B cell (primary cell): ENCODE measurements around the gene DGKA. TPM values are rescaled to one million over a fixed set of nuclear protein-coding genes. Genes with fewer than 3 reads are reported as not detected.

Experiments used
- ATAC-seq: fragments of 200-7000 bp; cut with Tn5 transposase; one replicate; pipeline ENCODE4 v1.10.0; 2021; ENCODE audit warnings: low read depth, mild to moderate bottlenecking, moderate number of reproducible peaks, moderate library complexity
- CTCF ChIA-PET: fragments of 350-600 bp; sonication (Branson Sonifier 250); formaldehyde crosslinking; loops from one replicate; lab custom pipeline; 2021; ENCODE audit warnings: antibody characterized with exemption, inconsistent platforms; lab: Charles Lee
- POLR2A ChIA-PET: fragments of 350-600 bp; sonication (Branson Sonifier 250); formaldehyde crosslinking; loops from one replicate; lab custom pipeline; 2021; ENCODE audit warnings: antibody characterized with exemption; lab: Charles Lee
- DNase-seq: peaks from one replicate; pipeline ENCODE4 v3.0.0; 2013
- H2AFZ ChIP-seq: 2 replicates; pipeline ENCODE4 v1.6.1; 2012; ENCODE audit warnings: mild to moderate bottlenecking, low read depth, low read length; ENCODE audit not compliant: insufficient read depth, poor library complexity, severe bottlenecking
- H3K27ac ChIP-seq, 2 donors: 1 replicate in 1 of 2; 2 replicates in 1 of 2; pipeline ENCODE4 v1.5.1; 2012 to 2013; ENCODE audit warnings: low read length in 2 of 2, mild to moderate bottlenecking in 2 of 2, moderate library complexity in 1 of 2
- H3K27me3 ChIP-seq, 4 experiments: fragments of 200-600 bp in 1 of 4; sonication (generic) in 1 of 4; replicated peaks in 1 of 4; 1 replicate in 2 of 4; 2 replicates in 2 of 4; pipeline versions ENCODE4 v1.6.1 to v1.7.0; 2013 to 2016; ENCODE audit warnings: low read length in 3 of 4, mild to moderate bottlenecking in 2 of 4, mixed read lengths in 1 of 4, moderate library complexity in 1 of 4; ENCODE audit not compliant: insufficient read depth in 4 of 4, control insufficient read depth in 3 of 4; ENCODE audit errors: control extremely low read depth in 1 of 4
- H3K36me3 ChIP-seq, 2 experiments: replicated peaks in 1 of 2; 1 replicate in 1 of 2; 2 replicates in 1 of 2; pipeline versions ENCODE4 v1.6.1 to v1.7.1; 2013; ENCODE audit warnings: low read length in 1 of 2; ENCODE audit not compliant: insufficient read depth in 2 of 2, control insufficient read depth in 1 of 2; ENCODE audit errors: control extremely low read depth in 1 of 2, extremely low read depth in 1 of 2
- H3K4me1 ChIP-seq, 2 donors: fragments of 200-600 bp in 1 of 2; sonication (generic) in 1 of 2; 1 replicate in 1 of 2; 2 replicates in 1 of 2; pipeline versions ENCODE4 v1.5.1 to v1.6.1; 2013 to 2017; ENCODE audit warnings: low read length in 2 of 2; ENCODE audit not compliant: control insufficient read depth in 2 of 2, insufficient read depth in 2 of 2
- H3K4me2 ChIP-seq: replicated peaks from 2 replicates; pipeline ENCODE3; 2012; ENCODE audit warnings: mild to moderate bottlenecking, low read depth, low read length; ENCODE audit not compliant: poor library complexity, severe bottlenecking
- H3K4me3 ChIP-seq, 5 experiments: fragments of 200-600 bp in 1 of 5; sonication (generic) in 1 of 5; 1 replicate in 3 of 5; 2 replicates in 2 of 5; pipeline versions ENCODE4 v1.5.1 to v1.7.0; 2011 to 2016; ENCODE audit warnings: low read length in 4 of 5, mild to moderate bottlenecking in 4 of 5, low read depth in 2 of 5, control low read depth in 1 of 5, moderate library complexity in 1 of 5; ENCODE audit not compliant: insufficient read depth in 1 of 5; ENCODE audit errors: control extremely low read depth in 1 of 5, extremely low read depth in 1 of 5
- H3K79me2 ChIP-seq: fragments of 200-600 bp; sonication (generic); one replicate; pipeline ENCODE4 v1.6.0; 2016; ENCODE audit warnings: low read length; ENCODE audit not compliant: control insufficient read depth, insufficient read depth
- H3K9ac ChIP-seq: fragments of 200-600 bp; sonication (generic); 2 replicates; pipeline ENCODE4 v1.6.1; 2017; ENCODE audit warnings: mild to moderate bottlenecking, low read length, moderate library complexity
- H3K9me3 ChIP-seq, 3 donors: one replicate each; pipeline versions ENCODE4 v1.6.1 to v1.7.1; 2013; ENCODE audit warnings: low read length in 2 of 3; ENCODE audit not compliant: control insufficient read depth in 2 of 3, insufficient read depth in 1 of 3; ENCODE audit errors: control extremely low read depth in 1 of 3
- H4K20me1 ChIP-seq: 2 replicates; pipeline ENCODE4 v1.6.0; 2012; ENCODE audit warnings: mild to moderate bottlenecking, low read length; ENCODE audit not compliant: insufficient read depth, control insufficient read depth, poor library complexity, severe bottlenecking
- H3K27ac Mint-ChIP-seq: one replicate; pipeline ENCODE4 v1.8.0; 2021; ENCODE audit warnings: mixed read lengths
- H3K27me3 Mint-ChIP-seq: one replicate; pipeline ENCODE4 v1.8.0; 2021; ENCODE audit warnings: mixed read lengths
- H3K4me1 Mint-ChIP-seq: one replicate; pipeline ENCODE4 v1.8.0; 2021; ENCODE audit warnings: mixed read lengths
- H3K4me3 Mint-ChIP-seq: one replicate; pipeline ENCODE4 v1.8.0; 2021; ENCODE audit warnings: mixed read lengths
- H3K9me3 Mint-ChIP-seq: one replicate; pipeline ENCODE4 v1.8.0; 2022; ENCODE audit warnings: mixed read lengths; ENCODE audit not compliant: insufficient read depth
- EZH2 ChIP-seq: IDR thresholded peaks from 2 replicates; pipeline ENCODE4 v1.6.1; 2012; ENCODE audit warnings: borderline replicate concordance, low read depth, mild to moderate bottlenecking, moderate library complexity, low read length; ENCODE audit not compliant: insufficient read depth, poor library complexity, severe bottlenecking
- WGBS: methylation state at CpG from one replicate; pipeline ENCODE4 v1.1.5; 2013; ENCODE audit warnings: missing lambda C conversion rate; ENCODE audit not compliant: insufficient coverage; 5-methylcytosine and 5-hydroxymethylcytosine counted together
- intact Hi-C: fragments of 100-400 bp; cut with micrococcal nuclease; formaldehyde crosslinking; loops from one replicate; pipeline ENCODE4 v1.10.0; 2022
- polyA plus RNA-seq: library from polyadenylated mRNA; depleted of rRNA; stranded (reverse); fragments of >200 nt; gene quantifications from 2 replicates; pipeline ENCODE4 v1.2.3, GENCODE V29; 2012
- total RNA-seq, 2 donors: library from RNA; stranded (reverse); fragments of 120-200 nt in 1 of 2; gene quantifications; 1 replicate in 1 of 2; 2 replicates in 1 of 2; pipeline versions ENCODE4 v1.2.3 to v1.2.4, GENCODE V29; 2013 to 2022
- TF ChIP-seq, protein P1 (sequence below): fragments of 200-600 bp; IDR thresholded peaks from one replicate; pipeline ENCODE4 v1.8.0; 2022; ENCODE audit warnings: antibody characterized with exemption, mild to moderate bottlenecking

DGKA gene
- total and polyA plus RNA-seq, 2 donors (not counting 1 experiment from before 2014, with no cell fraction given) = 238 to 269 TPM

DNA sequence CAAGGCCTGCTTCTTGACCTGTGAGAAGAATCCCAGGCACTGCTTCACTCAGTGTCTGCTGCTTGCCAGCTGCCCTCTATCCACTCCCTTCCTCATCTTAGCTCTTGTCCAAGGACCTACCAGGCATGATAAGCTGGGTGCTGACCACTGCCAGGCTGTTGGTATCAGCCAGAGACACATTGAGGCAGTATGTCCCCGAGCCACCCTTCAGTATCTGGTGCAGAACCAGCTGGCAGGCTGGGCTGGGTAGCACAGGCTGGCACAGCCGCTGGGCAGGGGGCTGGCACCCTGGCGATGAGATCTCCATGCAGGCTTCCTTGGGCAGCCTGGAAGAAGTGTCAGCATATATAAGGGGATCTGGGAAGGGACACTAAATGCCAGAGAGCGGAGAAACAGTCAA lies 24.4 kb downstream of the DGKA start:
- no peaks in the 10 kb centered on the region for H3K9me3 Mint-ChIP-seq
- WGBS = 95% methylated on average over 4 of the region's 4 CpGs
- Histone ChIP-seq H3K36me3 (peaks cover 22 to 38% of the 10 kb centered on the region in 2 experiments), H3K9me3 (no peaks in the 10 kb centered on the region), H3K27ac (no peak overlapping the region), H3K9ac (no peak overlapping the region), H3K4me2 (no peak overlapping the region), H3K79me2 (peaks cover 2% of the 10 kb centered on the region), H2AFZ (no peak overlapping the region), H4K20me1 (peaks cover 6% of the 10 kb centered on the region), H3K4me1 (no peaks in the 10 kb centered on the region), H3K4me3 (no peak overlapping the region), H3K27me3 (no peaks in the 10 kb centered on the region)
- no peaks in the 10 kb centered on the region for H3K27me3 Mint-ChIP-seq
- H3K4me3 Mint-ChIP-seq = no peak overlapping the region
- TF ChIP-seq, protein P1, sequence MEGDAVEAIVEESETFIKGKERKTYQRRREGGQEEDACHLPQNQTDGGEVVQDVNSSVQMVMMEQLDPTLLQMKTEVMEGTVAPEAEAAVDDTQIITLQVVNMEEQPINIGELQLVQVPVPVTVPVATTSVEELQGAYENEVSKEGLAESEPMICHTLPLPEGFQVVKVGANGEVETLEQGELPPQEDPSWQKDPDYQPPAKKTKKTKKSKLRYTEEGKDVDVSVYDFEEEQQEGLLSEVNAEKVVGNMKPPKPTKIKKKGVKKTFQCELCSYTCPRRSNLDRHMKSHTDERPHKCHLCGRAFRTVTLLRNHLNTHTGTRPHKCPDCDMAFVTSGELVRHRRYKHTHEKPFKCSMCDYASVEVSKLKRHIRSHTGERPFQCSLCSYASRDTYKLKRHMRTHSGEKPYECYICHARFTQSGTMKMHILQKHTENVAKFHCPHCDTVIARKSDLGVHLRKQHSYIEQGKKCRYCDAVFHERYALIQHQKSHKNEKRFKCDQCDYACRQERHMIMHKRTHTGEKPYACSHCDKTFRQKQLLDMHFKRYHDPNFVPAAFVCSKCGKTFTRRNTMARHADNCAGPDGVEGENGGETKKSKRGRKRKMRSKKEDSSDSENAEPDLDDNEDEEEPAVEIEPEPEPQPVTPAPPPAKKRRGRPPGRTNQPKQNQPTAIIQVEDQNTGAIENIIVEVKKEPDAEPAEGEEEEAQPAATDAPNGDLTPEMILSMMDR = no peak
- no peak for TF ChIP-seq EZH2
- CTCF ChIA-PET = interaction anchor here (0.6 to 1.9 kb wide), 5 partner anchors 19 to 745 kb away, joined by 3 to 6 read pairs (median 3); no protein-coding TSS in a partner anchor
- DNase-seq = no peak
- intact Hi-C loops = no loop called here
- POLR2A ChIA-PET = no interaction called here
- ATAC-seq = no peak
- peak overlapping the region; percentile 46 for H3K27ac Mint-ChIP-seq
- no peaks in the 10 kb centered on the region for H3K4me1 Mint-ChIP-seq

- POLR2A ChIA-PET = interaction anchor here (0.6 kb wide), 1 partner anchor 30 kb away, joined by 5 read pairs; no protein-coding TSS in a partner anchor
- intact Hi-C loops = no loop called here
- Histone ChIP-seq H3K36me3 (peaks cover 21 to 38% of the 10 kb centered on the region in 2 experiments), H2AFZ (no peak overlapping the region), H3K27ac (no peak overlapping the region), H3K9me3 (no peaks in the 10 kb centered on the region), H3K4me3 (no peak overlapping the region), H3K4me1 (no peaks in the 10 kb centered on the region), H4K20me1 (peaks cover 6% of the 10 kb centered on the region), H3K9ac (no peak overlapping the region), H3K79me2 (no peaks in the 10 kb centered on the region), H3K4me2 (no peak overlapping the region), H3K27me3 (no peaks in the 10 kb centered on the region)
- H3K27me3 Mint-ChIP-seq = no peaks in the 10 kb centered on the region
- no peak for DNase-seq
- H3K4me3 Mint-ChIP-seq = no peak overlapping the region
- H3K9me3 Mint-ChIP-seq = no peaks in the 10 kb centered on the region
- CTCF ChIA-PET = interaction anchor here (0.6 to 1.9 kb wide), 6 partner anchors 19 to 745 kb away, joined by 3 to 6 read pairs (median 4); no protein-coding TSS in a partner anchor
- WGBS = 95% methylated on average over 6 of the region's 6 CpGs
- peak overlapping the region; percentile 33 for H3K27ac Mint-ChIP-seq
- peak; percentile 43 for ATAC-seq
- no peaks in the 10 kb centered on the region for H3K4me1 Mint-ChIP-seq
- TF ChIP-seq, protein P1 = no peak
- TF ChIP-seq EZH2 = no peak
Observed at GRCh38 chr12:55955800-55956508, 25.0 kb downstream of the DGKA start.
